GM12892 (cell line): ENCODE data around the gene GRWD1.

ENCODE experiments used
- DNase-seq: peaks from one replicate; pipeline ENCODE4 v3.0.0; 2011; ENCODE audit not compliant: insufficient read length
- FAIRE-seq: peaks from 2 replicates; lab custom pipeline; 2011; peaks lifted over from hg19 to GRCh38; lab: Jason Lieb, UNC
- POLR2A ChIP-seq: IDR thresholded peaks from 2 replicates; pipeline ENCODE4 v1.6.1; 2011; ENCODE audit warnings: low read depth, low read length, control low read depth
- POLR2AphosphoS5 ChIP-seq: IDR thresholded peaks from 2 replicates; pipeline ENCODE4 v1.6.1; 2011; ENCODE audit warnings: low read depth, low read length, control low read depth
- TAF1 ChIP-seq: IDR thresholded peaks from 2 replicates; pipeline ENCODE4 v1.6.1; 2011; ENCODE audit warnings: low read depth, mild to moderate bottlenecking, control low read depth, low read length, borderline replicate concordance

GRWD1 gene

GRCh38 chr19:48405850-48406249 is 39.9 kb upstream of the GRWD1 start:
- FAIRE-seq, result peak; percentile 27
- no peak for TF ChIP-seq POLR2A
- no peak for TF ChIP-seq POLR2AphosphoS5
- no peak for TF ChIP-seq TAF1
- no peak for DNase-seq

GRCh38 chr19:48413879-48414587 is 31.8 kb upstream of the GRWD1 start:
- FAIRE-seq (no peak), DNase-seq (no peak)
- TF ChIP-seq POLR2AphosphoS5 (no peak), POLR2A (no peak), TAF1 (no peak)

GRCh38 chr19:48415395-48415794 is 30.4 kb upstream of the GRWD1 start:
- TF ChIP-seq POLR2AphosphoS5, result no peak
- no peak for TF ChIP-seq POLR2A
- no peak for TF ChIP-seq TAF1
- peak; percentile 65 for FAIRE-seq
- DNase-seq, result no peak

- no peak for DNase-seq
- FAIRE-seq, result no peak
- TF ChIP-seq POLR2A, result no peak
- TF ChIP-seq TAF1, result no peak
- TF ChIP-seq POLR2AphosphoS5, result no peak
Measured at GRCh38 chr19:48415806-48416221, 30.0 kb upstream of the GRWD1 start.

- no peak for DNase-seq
- no peak for FAIRE-seq
- no peak for TF ChIP-seq TAF1
- no peak for TF ChIP-seq POLR2AphosphoS5
- TF ChIP-seq POLR2A, result no peak
Measured at GRCh38 chr19:48417421-48417820, 28.4 kb upstream of the GRWD1 start.

GRCh38 chr19:48418317-48419064 is 27.3 kb upstream of the GRWD1 start:
- no peak for DNase-seq
- FAIRE-seq, result no peak
- no peak for TF ChIP-seq POLR2AphosphoS5
- no peak for TF ChIP-seq POLR2A
- no peak for TF ChIP-seq TAF1

- TF ChIP-seq POLR2A, result no peak
- TF ChIP-seq POLR2AphosphoS5, result no peak
- no peak for TF ChIP-seq TAF1
- FAIRE-seq (no peak), DNase-seq (peak; percentile 70)
Measured at GRCh38 chr19:48419158-48419920, 26.4 kb upstream of the GRWD1 start.

GRCh38 chr19:48421548-48421947 is 24.2 kb upstream of the GRWD1 start:
- DNase-seq (no peak), FAIRE-seq (no peak)
- TF ChIP-seq POLR2A, result no peak
- TF ChIP-seq POLR2AphosphoS5, result no peak
- no peak for TF ChIP-seq TAF1

- no peak for TF ChIP-seq TAF1
- no peak for TF ChIP-seq POLR2A
- no peak for TF ChIP-seq POLR2AphosphoS5
- FAIRE-seq (no peak), DNase-seq (no peak)
Measured at GRCh38 chr19:48424694-48425219, 21.0 kb upstream of the GRWD1 start.

- no peak for TF ChIP-seq TAF1
- TF ChIP-seq POLR2A, result no peak
- no peak for TF ChIP-seq POLR2AphosphoS5
- FAIRE-seq (no peak), DNase-seq (no peak)
Measured at GRCh38 chr19:48428670-48429069, 17.1 kb upstream of the GRWD1 start.

GRCh38 chr19:48433337-48433736 is 12.4 kb upstream of the GRWD1 start:
- FAIRE-seq (no peak), DNase-seq (no peak)
- no peak for TF ChIP-seq POLR2AphosphoS5

- DNase-seq (no peak), FAIRE-seq (no peak)
- TF ChIP-seq POLR2AphosphoS5 (no peak), TAF1 (no peak), POLR2A (no peak)
Measured at GRCh38 chr19:48436586-48436985, 9.2 kb upstream of the GRWD1 start.
